GM18909 (cell line): ENCODE measurements around the gene GP9.

Experiments
- ATAC-seq: cut with Tn5 transposase; IDR thresholded peaks from one replicate; pipeline ENCODE4 v1.9.1; 2021; ENCODE audit warnings: mild to moderate bottlenecking; ENCODE audit not compliant: unreplicated experiment, poor library complexity

Gene GP9

DNA sequence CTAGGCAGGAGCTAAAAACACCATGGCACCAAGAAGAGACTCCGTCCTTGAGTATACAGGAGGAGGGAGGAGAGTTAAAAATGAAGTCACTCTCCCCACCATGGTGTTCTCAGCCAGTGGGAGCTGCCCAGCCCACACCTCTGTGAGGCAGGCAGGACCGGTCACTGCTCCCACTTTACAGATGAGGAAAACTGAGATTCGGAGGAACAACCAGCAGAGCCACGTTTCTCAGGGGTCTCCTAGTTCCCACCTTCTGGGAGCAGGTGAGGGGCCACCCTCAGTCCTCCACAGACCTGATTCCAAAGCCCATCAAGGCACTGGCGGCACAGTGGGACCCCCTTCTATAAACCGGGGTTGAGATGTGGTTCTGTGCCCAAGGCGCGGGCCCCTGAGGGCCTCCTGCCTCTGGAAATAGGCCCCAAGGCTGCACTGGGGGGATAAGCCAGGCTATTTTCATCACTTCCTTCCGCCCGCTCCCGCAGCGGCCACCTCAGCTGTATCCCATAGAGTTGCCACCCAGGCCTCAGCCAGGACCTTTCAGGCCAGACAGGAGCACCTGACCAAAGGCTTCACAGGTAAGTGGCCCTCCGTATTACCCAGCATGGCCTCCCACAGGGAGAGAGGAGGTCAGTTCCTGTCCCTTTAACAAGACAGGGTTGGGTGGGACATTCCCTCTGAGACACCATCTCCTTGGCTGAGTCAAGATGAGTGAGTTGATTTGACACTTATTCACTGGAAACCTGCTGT is at the start of gene GP9:
Gene GP9 (plus strand): TSS at position 504 of the 747 bp plus-strand sequence. CDS start 961 bp downstream, outside the sequence.
- no peak for ATAC-seq

DNA sequence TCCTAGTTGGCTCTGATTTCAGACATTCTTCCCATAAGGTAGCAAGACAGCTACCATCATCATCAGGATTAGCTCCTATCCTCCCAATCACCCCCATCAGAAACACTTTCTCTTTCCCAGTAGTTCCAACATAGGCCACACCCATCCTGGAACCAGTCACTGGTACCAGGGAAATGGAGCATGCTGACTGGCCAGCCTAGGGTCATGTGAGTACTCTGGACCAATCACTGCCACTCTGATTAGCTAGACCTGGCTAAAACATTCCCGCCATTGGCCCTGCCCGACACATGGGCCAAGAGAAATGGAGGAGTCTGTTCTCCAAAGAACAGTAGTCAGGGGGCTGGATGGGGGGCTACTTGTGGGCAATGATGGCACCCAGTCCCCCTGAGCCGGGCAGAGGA is 47.1 kb upstream of the GP9 start:
- ATAC-seq = no peak

DNA sequence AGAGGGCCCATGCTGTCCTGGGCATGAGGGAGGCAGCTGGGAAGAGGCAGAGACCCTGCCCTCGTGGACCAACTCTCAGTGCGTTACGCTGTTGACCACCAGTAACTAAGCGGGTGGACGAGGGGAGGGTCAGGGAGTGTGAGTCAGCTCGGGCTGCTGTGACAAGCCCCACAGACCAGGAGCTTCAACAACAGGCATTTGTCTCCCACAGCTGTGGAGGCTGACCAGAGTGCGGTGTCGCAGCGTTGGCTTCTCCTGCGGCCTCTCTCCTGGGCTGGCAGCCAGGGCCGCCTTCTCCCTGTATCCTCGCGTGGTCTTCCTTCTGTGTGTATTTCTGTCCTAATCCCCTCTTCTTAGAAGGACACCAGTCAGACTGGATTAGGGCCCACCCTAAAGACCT is 46.4 kb upstream of the GP9 start:
- no peak for ATAC-seq

DNA sequence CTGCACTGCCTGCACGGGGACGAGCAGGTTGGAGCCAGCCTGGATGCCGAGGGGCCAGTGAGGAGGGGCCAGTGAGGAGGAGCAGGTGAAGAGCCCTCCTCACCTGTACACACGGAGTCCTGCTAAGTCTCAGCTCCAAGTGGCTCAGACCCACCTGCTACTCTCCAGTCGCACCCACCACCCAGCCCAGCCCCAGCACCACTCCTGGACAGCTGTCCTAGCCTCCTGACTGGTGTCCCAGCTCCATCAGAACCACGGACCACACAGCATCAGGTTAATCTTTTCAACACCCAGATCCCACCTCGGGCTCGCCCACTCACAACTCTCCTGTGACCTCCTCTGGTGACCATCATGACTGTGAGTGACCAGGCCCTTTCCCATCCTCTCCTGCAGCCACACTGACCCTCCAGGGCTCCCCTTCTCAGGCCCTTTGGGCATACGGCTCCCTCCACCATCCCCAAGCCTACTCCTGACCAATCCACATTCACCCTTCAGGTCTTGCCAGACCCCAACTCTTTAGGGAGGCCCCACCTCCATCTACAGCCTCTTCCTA is 45.7 kb upstream of the GP9 start:
- ATAC-seq = no peak

DNA sequence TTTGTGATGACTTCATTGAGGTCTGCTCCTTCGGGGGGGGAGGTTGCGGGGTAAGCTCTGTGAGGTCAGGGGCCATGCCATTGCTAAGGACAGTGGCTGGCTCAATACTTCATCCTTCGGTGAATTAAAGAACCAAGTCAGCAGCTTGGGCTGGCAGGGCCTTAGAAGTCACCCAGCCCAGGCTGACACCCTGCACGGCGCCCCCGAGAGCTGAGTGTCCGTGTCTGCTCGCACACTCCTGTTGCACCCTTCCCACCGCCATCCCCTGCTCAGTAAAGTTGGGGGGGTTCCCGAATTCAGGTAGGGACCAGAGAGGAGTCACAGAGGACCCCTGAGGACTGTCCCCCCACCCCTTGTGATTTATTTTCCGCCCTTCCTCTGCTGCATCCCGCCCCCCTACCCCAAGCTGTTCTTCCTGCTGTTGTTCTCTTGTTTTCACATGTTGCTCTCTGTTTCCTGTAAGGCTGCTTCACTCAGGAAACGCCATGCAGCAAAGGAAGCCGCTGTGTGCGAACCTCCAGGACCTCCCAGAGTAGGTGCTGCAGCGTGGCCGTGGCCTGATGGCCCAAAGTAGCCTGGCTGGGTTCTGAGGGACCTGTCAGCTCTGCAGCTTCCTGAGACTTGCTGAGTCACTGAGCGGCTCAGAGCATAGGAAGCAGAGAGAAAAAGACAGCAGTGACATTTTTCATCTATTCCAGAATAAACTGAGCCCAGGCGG is 45.0 kb upstream of the GP9 start:
- ATAC-seq = peak; percentile 7

DNA sequence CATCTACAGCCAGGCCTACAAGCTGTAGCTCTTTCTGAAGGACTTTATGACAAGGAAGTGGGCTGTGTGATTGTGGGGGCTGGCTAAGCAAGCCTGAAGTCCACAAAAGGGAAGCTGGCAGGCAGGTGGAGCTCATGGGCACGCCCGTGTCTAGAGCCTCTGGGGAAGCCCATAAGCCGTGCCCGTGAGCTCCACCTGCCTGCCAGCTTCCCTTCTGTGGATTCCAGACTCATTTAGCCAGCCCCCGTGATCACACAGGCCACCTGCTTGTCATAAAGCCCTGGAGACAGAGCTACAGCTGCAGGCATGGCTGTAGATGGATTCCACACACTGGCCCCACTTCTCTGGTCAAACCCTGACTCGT is 44.2 kb upstream of the GP9 start:
- ATAC-seq = peak; percentile 48

DNA sequence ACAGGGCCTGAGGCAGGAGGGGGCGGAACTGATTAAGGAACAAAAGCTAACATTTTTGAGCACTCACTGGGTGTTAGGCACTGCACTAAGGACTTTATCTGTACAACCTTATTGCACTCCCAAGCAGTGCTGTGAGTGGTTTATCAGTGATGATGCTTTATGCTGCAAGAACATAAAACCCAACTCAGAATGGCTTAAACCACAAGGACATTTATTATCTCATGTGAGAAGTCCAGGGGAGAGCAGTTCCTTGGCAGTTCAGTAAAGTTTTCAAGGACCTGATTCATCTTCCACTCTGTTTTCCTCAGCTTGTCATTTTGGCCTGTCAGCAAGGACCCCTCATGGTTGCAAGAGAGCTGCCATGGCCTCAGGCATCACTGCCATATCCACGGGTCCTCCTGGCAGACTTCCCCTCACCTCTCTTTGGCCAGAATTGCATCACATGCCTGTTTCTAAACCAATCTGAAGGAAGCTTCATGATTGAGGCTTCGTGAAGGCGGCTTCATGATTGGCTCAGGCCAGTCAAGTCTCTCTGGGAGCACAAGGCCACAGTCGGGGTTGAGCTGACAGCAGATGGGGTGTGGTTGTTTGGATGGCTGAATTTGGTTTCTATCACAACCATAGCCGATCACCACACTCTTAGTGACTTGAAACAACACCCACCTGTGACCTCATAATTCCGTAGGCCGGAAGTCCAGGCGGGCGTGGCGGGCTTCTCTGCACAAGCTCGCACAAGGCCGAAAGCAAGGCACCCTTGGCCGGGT is 43.7 kb upstream of the GP9 start:
- no peak for ATAC-seq

DNA sequence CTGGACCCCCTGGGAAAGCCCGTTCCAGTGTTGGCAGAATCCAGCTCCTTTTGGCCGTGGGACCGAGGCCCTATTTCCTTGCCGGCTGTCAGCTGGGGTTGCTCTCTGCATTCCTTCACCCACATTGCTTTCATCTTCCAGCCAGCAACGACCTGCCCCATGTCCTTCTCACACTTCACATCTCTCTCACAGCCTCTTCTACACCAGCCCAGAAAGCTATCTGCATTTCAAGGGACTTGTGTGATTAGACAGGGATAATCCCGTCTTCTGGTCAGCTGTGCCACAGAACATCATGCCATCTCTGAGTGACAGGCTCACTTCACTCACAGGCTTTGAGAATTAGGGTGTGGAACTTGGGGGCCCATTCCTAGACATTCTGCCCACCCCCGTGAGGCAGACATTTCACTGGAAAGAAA is 43.1 kb upstream of the GP9 start:
- ATAC-seq = no peak

DNA sequence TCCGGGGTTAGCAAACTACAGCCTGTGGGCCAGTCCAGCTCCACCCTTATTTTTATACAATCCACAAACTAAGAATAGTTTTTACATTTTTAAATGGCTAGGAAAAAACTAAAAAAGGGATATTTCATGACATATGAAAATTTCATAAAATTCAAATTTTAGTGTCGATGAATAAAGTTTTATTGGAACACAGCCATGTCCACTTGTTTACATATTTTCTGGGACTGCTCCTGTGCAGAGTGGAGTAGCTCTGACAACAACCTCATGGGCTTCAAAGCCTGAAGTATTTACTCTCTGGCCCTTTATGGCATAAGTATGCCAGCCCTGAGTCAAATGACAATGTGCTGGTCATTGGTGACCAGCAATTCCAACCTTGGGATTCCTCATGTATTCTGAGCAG is 42.3 kb upstream of the GP9 start:
- ATAC-seq = no peak

DNA sequence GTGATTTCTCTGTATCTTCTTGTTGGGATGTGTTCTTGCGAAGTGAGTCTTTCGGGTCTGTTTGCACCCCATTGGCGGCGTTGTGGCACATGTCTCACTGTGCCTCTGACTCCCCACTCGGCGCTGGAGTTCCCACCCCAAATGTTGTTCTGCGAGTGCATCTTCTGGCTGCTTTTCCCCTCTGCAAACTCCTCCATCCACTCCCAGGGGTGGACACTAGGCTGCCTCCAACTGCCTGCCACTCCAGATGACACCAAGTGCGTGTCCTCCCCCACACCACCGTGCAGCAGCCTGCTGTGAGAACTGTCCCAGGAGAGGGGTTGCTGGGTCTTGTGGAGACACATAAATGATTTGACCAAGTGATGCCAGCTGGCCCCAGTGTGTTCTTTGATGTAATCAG is 41.8 kb upstream of the GP9 start:
- ATAC-seq = no peak

DNA sequence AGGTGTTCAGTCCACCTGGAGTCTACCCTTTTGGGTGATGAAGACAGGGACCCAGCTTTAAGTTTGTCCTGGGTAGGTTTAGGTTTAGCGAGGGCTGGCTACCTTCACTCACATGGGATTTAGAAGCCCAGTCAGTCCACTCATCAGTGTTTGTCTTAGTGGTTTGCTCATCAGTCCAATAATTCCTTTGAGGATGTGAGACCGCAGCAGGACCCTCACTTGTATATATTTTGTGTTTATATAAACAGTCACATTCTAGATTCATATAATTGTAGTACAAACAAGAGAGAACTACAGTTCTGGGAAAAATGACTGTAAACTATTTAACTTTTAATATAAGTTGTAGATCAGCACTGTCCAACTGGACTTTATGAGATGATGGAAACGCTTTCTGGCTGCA is 41.3 kb upstream of the GP9 start:
- ATAC-seq = no peak

DNA sequence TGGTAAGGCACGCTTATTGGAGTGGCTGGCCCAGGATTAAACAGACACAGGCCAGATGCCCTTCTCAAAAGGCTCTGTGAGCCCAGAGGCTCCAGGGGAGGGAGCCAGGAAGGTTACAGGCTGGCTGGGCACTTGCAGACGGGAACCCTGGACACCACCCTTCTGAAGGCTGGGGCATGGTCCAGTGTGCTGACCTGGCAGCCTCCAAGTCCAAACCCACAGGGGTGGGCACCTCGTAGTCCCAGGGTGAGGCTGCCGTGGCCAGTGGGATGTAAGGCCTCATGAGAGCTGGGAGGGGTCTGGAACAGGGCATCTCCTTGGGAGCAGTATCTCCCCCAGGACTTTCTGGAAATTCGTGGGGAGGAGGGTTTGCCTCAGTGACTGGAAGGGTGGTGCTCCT is 39.9 kb upstream of the GP9 start:
- no peak for ATAC-seq

DNA sequence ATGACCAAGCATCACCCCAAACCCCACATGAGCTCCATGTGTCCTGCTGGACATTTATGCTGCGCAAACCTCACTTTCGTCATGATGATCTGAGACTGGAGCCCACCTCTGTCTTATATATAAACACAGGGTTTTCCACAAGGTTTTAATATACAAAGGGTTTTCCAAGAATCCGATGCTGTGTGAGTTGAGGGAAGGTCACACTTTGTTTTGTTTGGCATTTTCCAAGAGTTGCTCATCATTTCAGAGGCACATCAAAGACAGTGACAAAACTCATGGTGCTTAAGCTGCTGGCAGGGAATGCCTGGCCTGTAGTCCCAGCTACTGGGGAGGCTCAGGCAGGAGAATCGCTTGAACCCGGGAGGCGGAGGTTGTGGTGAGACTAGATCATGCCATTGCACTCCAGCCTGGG is 39.4 kb upstream of the GP9 start:
- no peak for ATAC-seq

DNA sequence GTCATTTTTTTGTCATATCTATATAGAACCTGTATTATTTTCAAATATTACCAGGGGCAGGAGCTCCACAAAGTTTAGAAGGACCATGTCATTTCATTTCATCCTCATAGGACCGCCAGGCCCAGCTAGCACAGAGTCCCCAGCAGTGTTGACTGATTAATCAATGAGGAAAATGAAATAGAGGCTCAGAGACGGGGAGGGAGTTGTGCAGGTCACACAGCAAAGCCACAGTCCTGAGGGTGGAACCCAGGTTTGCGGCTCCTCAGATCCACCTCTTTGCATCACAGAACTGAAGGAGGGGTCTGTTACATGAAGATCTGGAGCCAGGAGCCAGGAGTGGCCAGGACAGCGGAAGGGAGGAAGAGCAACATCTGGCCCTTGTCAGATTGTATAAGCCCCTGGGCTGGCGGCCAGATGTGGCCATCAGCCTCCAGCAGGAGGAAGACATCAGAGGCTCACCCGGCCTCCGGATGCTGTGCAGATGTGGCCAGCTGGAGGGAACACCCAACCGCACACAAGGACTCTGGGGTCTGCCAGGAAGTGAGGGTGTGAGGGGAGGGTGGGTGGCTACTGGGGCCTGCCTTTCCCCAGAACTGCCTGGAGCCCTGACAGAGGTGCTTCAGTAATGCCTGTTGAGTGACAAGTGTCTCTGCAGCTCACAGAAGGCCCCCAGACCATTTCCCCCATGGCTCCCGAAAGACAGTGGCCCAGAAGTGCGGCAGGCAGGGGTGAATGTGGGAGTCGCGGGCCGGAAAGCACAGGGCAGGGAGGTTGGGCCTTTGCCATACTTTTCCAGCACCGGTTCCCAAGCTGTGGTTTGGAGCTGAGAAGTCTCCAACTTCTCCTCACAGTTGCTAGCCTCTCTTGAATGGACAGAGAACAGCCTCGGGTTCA is 38.2 kb upstream of the GP9 start:
- ATAC-seq = no peak

DNA sequence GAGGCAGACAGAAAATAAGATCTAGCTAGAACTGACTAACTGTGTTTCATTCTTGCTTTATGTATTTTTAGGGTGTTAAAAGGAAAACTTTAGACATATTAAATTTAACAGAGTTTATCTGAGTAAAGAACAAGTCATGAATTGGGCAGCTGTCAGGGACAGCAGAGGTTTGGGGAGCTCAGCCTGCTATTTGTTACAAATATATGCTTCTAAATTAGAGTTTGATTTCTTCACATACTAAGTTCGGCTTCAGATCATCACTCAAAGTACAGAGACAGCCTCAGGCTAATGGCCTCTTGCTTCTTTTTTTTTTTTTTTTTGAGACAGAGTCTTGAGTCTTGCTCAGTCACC is 37.6 kb upstream of the GP9 start:
- ATAC-seq = no peak

DNA sequence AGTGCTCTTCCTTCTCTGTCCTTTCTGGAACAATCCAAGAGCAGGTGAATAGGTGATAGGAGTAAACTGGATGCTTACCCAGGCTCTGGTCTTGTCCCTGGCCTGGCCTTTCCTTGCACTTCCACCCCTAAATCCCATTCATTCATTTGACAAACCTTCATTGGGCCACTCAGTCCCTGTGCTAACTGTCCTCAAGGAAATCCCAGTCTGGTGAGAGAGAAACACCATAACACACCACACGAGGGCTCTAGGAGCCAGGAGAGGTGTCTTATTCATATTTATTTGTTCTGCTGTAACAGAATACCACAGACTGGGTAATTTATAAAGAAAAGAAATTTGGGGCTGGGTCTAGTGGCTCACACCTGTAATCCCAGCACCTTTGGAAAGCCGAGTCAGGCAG is 36.7 kb upstream of the GP9 start:
- no peak for ATAC-seq

DNA sequence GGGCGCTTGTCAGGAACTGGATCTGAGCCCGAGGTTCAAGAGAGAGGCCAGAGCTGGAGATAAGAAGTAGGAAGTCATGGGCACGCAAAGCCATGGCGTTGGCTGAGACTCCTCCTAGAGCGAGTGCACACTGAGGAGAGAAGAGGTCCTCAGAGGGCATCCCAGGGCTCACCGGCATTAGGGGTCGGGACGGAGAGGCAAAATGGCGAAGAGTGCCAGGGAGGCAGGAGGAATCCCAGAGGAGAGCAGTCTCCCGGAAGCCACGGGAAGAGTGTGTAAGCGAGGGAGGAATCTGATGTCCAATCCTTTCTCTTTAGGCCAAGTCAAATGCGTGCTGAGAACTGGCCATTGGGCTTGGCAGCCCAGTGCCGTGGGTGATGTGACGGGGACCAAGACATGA is 35.5 kb upstream of the GP9 start:
- no peak for ATAC-seq

DNA sequence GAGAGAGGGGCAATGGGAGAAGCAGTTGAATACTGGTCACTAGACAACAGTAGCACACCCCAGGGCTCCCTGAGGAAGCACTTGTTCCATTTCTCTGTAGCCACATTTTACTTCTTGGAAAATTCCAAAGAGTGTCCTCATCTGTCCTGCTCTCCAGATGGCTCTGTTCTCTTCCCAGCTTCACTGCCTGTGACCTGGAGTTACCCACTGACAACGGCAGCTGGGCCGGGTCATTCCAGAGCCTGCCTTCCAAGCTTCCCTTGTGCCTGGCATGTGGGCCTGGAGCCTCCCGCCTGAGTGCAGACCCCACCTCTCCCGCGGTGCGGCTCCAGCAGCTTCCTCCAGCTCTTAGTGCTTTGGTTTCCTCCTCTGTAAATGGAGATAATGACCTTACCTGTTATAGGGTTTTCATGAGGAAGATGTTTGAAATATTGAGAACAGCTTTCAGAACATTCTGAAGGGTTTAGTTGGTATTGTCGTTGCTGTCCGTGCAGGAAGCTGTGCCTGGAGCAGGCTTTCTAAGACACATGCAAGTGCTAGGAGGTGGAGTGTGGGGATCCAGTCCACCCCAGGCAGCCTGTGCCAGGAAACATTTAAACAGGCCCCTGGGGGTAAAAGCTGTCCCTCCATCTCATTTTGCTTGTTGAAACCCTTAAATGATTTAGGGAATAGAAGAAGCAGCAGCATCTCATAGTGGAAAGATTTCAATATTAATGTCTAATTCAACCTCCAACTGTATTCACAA is 34.7 kb upstream of the GP9 start:
- ATAC-seq = no peak

DNA sequence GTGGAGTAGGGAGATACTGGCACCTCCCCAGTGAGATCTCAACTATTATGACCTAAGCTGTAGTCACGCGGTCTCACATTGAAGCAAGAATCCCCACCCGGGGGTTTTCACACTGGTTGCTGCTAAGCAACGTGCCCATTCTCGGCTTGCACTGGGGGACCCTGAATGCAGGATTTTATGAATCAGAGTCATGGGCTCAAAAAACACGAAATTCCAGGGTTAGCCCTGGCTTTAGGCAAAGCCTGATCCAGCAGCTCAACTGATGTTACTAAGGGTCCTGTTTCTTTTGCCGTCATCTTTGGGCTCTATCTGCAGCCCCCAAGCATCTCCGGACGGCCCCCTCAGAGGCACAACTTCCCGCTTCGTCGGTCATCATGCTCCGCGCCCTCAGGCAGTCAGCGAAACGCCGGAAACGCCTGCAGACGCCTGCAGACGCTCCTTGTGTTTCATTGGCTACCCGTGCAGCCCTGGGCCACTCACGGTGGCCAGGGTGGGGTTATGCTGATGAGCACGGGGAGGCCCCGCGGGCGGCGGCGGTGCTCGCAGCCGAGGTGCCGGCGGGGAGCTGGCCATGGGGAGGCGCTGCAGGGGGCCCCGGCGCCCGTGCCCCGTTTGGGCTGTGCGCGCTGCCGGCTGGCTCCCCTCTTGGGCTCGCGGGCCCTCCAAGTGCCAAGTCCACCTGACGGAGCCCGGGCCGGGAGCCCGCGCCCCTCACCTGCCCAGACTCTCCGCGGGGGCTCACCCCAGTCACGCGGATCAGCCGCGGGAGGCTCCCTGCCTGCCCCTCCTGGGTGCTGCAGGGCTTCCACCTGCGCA is 33.6 kb upstream of the GP9 start:
- ATAC-seq = peak; percentile 99
